ENCODE measurements around the gene ABHD2.
"Not testable (repeated sequence)": the region's sequence is repeated elsewhere in the genome, so short reads cannot be mapped to it uniquely, and the experiment has no call there.

The ABHD2 gene

GRCh38 chr15:89136818-89137772 is 48.8 kb downstream of the ABHD2 start:
- no peak for DNase-seq (ENCODE audit: low read depth in 3 of 3, low spot score in 1 of 3)

GRCh38 chr15:89137926-89138325 is 49.7 kb downstream of the ABHD2 start:
- no peak for DNase-seq (ENCODE audit: low read depth in 3 of 3, low spot score in 1 of 3)

- DNase-seq (ENCODE audit: low read depth in 3 of 3, low spot score in 1 of 3): no peak
These were observed 50.9 kb downstream of the ABHD2 start for GRCh38 chr15:89138999-89139612.

GRCh38 chr15:89139613-89140499 is 51.6 kb downstream of the ABHD2 start:
- DNase-seq (ENCODE audit: low read depth in 3 of 3, low spot score in 1 of 3): no peak

GRCh38 chr15:89140595-89140994 is 52.3 kb downstream of the ABHD2 start:
- DNase-seq (ENCODE audit: low read depth in 3 of 3, low spot score in 1 of 3): no peak

GRCh38 chr15:89141159-89141558 is 52.9 kb downstream of the ABHD2 start:
- DNase-seq (ENCODE audit: low read depth in 3 of 3, low spot score in 1 of 3): not testable (repeated sequence)

- no peak for DNase-seq (ENCODE audit: low read depth in 3 of 3, low spot score in 1 of 3)
These were observed 53.6 kb downstream of the ABHD2 start for GRCh38 chr15:89141885-89142284.

- DNase-seq (ENCODE audit: low read depth in 3 of 3, low spot score in 1 of 3): no peak
These were observed 54.2 kb downstream of the ABHD2 start for GRCh38 chr15:89142423-89142822.

- DNase-seq (ENCODE audit: low read depth in 3 of 3, low spot score in 1 of 3): no peak
These were observed 55.4 kb downstream of the ABHD2 start for GRCh38 chr15:89143503-89144162.

- no peak for DNase-seq (ENCODE audit: low read depth in 3 of 3, low spot score in 1 of 3)
These were observed 56.2 kb downstream of the ABHD2 start for GRCh38 chr15:89144491-89144890.

GRCh38 chr15:89146366-89146765 is 58.1 kb downstream of the ABHD2 start:
- DNase-seq (ENCODE audit: low read depth in 3 of 3, low spot score in 1 of 3): no peak

- no peak for DNase-seq (ENCODE audit: low read depth in 3 of 3, low spot score in 1 of 3)
These were observed 59.9 kb downstream of the ABHD2 start for GRCh38 chr15:89148126-89148525.

GRCh38 chr15:89149501-89150101 is 61.3 kb downstream of the ABHD2 start:
- no peak for DNase-seq (ENCODE audit: low read depth in 3 of 3, low spot score in 1 of 3)

- no peak for DNase-seq (ENCODE audit: low read depth in 3 of 3, low spot score in 1 of 3)
These were observed 62.0 kb downstream of the ABHD2 start for GRCh38 chr15:89150287-89150686.

GRCh38 chr15:89150762-89151664 is 62.8 kb downstream of the ABHD2 start:
- no peak for DNase-seq (ENCODE audit: low read depth in 3 of 3, low spot score in 1 of 3)

GRCh38 chr15:89155122-89155521 is 66.9 kb downstream of the ABHD2 start:
- no peak for DNase-seq (ENCODE audit: low read depth in 3 of 3, low spot score in 1 of 3)

- DNase-seq (ENCODE audit: low read depth in 3 of 3, low spot score in 1 of 3): no peak
These were observed 67.4 kb downstream of the ABHD2 start for GRCh38 chr15:89155656-89156055.

- DNase-seq (ENCODE audit: low read depth in 3 of 3, low spot score in 1 of 3): no peak
These were observed 68.8 kb downstream of the ABHD2 start for GRCh38 chr15:89157061-89157460.

GRCh38 chr15:89157918-89158564 is 69.8 kb downstream of the ABHD2 start:
- no peak for DNase-seq (ENCODE audit: low read depth in 3 of 3, low spot score in 1 of 3)

All from stimulated activated CD4-positive, alpha-beta T cell treated with anti-CD3 and anti-CD28 coated beads, TNF-alpha, amount 100 ng/mL, for 1 hour (primary cell).